IPS-NIHi7 (cell line): Measurements from ENCODE around the gene ZCCHC7.
A peak's percentile ranks its signal among the peaks of the same experiment; 100 is the strongest.
"Not testable (repeated sequence)": the region's sequence is repeated elsewhere in the genome, so short reads cannot be mapped to it uniquely, and the experiment has no call there.

Experiments used
- DNase-seq: peaks from one replicate; pipeline ENCODE4 v3.0.0; 2012; ENCODE audit warnings: mixed read lengths; ENCODE audit errors: extremely low spot score

Gene ZCCHC7

GRCh38 chr9:37251452-37251851, 131.1 kb downstream of the ZCCHC7 start:
- DNase-seq, result peak; percentile 45

GRCh38 chr9:37253377-37253937, 133.1 kb downstream of the ZCCHC7 start:
- no peak for DNase-seq

GRCh38 chr9:37255187-37255586, 134.8 kb downstream of the ZCCHC7 start:
- DNase-seq, result no peak

GRCh38 chr9:37255944-37256862, 135.8 kb downstream of the ZCCHC7 start:
- DNase-seq, result no peak

GRCh38 chr9:37259951-37260350, 139.6 kb downstream of the ZCCHC7 start:
- DNase-seq, result no peak

- DNase-seq, result peak; percentile 30
Measured at GRCh38 chr9:37262410-37262809, 142.0 kb downstream of the ZCCHC7 start.

- no peak for DNase-seq
Measured at GRCh38 chr9:37264539-37264938, 144.2 kb downstream of the ZCCHC7 start.

GRCh38 chr9:37266630-37267029, 146.3 kb downstream of the ZCCHC7 start:
- no peak for DNase-seq

GRCh38 chr9:37269221-37269620, 148.8 kb downstream of the ZCCHC7 start:
- no peak for DNase-seq

GRCh38 chr9:37271679-37272078, 151.3 kb downstream of the ZCCHC7 start:
- no peak for DNase-seq

GRCh38 chr9:37273595-37273994, 153.2 kb downstream of the ZCCHC7 start:
- no peak for DNase-seq

GRCh38 chr9:37281541-37281940, 161.2 kb downstream of the ZCCHC7 start:
- no peak for DNase-seq

- no peak for DNase-seq
Measured at GRCh38 chr9:37283730-37284325, 163.5 kb downstream of the ZCCHC7 start.

GRCh38 chr9:37284636-37285035, 164.3 kb downstream of the ZCCHC7 start:
- DNase-seq, result no peak

GRCh38 chr9:37286530-37287175, 166.3 kb downstream of the ZCCHC7 start:
- no peak for DNase-seq

GRCh38 chr9:37287317-37287716, 166.9 kb downstream of the ZCCHC7 start:
- no peak for DNase-seq

GRCh38 chr9:37289631-37290030, 169.3 kb downstream of the ZCCHC7 start:
- no peak for DNase-seq

- DNase-seq, result no peak
Measured at GRCh38 chr9:37290366-37290939, 170.1 kb downstream of the ZCCHC7 start.

- no peak for DNase-seq
Measured at GRCh38 chr9:37290940-37291485, 170.6 kb downstream of the ZCCHC7 start.

GRCh38 chr9:37291612-37292238, 171.4 kb downstream of the ZCCHC7 start:
- not testable (repeated sequence) for DNase-seq

- no peak for DNase-seq
Measured at GRCh38 chr9:37292896-37293295, 172.5 kb downstream of the ZCCHC7 start.
